HG02840 (cell line): ENCODE results near the gene PTPRS.
"Not testable (repeated sequence)": the region's sequence is repeated elsewhere in the genome, so short reads cannot be mapped to it uniquely, and the experiment has no call there.

Experiments
- ATAC-seq: cut with Tn5 transposase; IDR thresholded peaks from one replicate; pipeline ENCODE4 v1.9.1; 2021; ENCODE audit warnings: mild to moderate bottlenecking, moderate library complexity, moderate number of reproducible peaks; ENCODE audit not compliant: unreplicated experiment, low FRiP score

PTPRS gene

DNA sequence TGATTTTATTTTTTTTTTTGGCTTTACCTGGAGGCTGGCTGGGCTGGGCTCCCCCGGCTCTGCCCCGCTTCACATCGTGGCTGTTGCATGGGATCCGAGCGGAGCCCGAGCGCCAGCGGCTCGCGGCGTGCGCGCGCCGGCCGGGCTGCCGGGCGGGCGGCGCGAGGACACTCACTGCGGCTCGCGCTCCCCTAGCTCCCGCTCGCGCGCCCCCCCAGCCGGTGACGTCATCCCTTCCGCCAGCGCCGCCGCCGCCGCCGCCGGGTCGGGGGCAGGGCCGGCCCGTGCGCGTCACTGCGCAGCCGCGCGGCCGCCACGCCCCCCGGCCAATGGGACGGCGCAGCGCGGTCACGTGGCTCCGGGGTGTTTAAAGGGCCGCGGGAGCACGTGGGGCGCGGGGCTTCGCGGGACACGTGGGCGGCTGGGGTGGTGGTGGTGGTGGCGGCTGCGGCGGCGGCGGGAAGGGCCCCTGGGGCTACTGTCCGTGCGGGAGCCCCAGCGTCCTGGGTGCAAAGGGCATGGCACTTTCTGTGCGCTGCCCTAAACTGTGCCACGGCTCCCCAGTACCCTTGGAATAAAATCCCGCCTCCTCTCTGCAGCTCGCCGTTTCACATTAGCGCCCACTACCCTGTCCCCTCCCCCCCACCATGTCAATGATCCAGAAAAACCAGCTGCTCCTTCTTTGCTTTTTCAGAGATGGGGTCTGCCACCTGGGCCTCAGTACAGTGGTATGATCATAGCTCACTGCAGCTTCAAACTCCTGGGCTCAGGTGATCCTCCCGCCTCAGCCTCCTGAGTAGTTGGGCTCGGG is at the start of gene PTPRS:
TSS of gene PTPRS (minus strand) at position 176 of the 811 bp plus-strand sequence. CDS start 54,672 bp downstream, outside the sequence.
- ATAC-seq: no peak

DNA sequence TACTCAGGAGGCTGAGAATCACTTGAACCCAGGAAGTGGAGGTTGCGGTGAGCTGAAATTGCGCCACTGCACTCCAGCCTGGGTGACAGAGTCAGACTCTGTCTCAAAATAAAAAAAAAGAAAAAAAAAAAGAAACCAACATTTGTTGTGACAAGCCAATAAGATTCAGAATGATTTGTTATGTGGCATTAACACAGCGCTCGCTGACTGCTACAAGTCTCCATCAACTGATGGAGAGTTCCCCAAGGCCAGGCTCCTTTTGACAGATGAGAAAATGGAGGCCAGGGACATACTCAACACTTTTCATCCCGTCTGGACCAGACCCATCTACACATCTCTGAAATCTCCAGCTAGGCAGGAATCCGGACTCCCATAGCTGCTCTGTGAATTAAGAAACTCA is 48.7 kb upstream of the PTPRS start:
- no peak for ATAC-seq

DNA sequence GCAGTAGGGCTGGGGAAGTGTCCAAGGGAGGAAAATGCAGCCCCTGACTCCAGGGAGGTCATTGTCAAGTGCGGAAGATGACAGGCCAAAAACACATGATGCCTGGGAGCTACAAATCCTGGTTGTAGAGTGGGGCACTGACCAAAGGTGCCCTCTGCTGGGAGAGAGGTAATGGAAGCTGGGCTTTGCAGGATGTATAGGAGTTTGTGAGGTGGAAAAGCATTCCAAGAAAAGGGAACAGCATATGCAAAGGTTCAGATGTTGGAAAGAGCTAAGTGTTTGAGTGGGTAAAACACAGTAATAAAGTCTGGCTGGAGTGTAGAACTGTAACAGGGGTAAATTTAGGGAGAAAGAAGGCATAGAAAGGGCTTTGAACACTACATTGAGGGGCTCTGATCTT is 46.9 kb upstream of the PTPRS start:
- ATAC-seq: no peak

DNA sequence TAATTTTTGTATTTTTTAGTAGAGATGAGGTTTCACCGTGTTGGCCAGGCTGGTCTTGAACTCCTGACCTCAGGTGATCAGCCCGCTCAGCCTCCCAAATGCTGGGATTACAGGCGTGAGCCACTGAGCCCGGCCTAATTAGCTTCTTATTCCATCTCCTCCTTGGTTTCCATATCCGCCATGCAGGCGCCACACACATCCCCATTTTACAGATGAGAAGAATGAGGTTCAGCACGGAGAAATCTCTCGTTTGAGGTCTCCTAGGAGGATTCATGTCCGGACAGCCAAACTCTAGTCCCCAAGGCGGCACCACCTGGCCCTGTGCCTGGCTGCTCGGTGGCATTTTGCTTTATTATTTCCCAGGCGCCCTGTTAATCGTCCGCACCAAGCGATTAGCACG is 46.2 kb upstream of the PTPRS start:
- ATAC-seq: no peak

DNA sequence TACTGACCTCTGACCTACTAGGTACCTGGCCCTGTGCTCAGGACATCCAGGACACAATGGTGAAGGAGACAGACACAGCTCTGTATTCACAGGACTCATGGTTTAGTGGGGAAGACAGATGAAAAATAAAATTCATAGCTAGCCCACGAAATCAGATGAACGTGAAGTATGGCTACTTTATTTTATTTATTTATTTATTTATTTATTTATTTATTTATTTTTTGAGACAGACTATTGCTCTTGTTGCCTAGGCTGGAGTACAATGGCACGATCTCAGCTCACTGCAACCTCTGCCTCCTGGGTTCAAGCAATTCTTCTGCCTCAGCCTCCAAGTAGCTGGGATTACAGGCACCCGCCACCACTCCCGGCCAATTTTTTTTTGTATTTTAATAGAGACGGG is 40.6 kb upstream of the PTPRS start:
- not testable (repeated sequence) for ATAC-seq

DNA sequence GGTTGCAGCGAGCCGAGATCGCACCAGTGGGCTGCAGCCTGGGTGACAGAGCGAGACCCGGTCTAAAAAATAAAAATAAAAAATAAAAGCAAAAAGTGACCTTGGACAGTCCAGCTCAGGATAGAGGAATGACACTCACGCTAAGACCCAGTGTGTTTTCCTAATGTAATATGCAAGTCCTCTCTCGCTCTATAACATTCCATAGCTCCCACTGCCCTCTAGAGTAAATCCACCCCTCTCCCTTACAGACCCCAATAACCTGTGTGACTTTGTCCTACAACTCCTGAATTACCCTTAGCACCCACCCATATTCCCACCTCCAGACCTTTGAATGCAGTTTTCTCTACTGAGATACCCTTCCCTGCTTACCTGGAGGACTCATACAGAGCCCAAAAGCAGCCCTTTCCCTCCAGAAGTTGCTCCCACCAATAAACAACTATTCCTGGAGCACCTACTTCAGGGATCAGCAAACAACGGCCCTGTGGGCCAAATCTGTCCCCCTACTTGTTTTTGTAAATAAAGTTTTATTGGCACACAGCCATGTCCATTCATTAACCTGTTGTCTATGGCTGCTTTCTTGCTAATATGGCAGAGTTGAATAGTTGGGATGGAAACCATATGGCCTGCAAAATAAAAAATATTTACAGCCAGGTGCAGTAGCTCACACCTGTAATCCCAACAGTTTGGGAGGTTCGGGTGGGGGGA is 39.8 kb upstream of the PTPRS start:
- no peak for ATAC-seq

DNA sequence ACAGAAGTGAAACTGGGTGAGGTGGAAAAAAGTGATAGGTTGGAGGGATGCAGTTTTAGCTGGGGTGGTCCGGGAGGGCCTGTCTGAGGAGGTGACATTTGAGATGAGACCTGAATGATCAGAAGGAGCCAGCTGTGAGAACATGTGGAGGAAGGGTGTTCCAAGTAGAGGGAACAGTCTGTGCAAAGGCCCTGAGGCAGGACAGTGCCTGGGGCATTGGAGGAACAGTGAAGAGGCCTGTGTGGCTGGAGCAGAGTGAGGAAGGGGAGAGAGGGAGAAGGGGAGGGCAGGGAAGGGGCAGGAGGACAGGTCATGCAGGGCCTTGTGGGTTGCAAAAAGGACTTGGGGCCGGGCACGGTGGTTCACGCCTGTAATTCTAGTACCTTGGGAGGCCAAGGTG is 36.3 kb upstream of the PTPRS start:
- ATAC-seq: no peak

DNA sequence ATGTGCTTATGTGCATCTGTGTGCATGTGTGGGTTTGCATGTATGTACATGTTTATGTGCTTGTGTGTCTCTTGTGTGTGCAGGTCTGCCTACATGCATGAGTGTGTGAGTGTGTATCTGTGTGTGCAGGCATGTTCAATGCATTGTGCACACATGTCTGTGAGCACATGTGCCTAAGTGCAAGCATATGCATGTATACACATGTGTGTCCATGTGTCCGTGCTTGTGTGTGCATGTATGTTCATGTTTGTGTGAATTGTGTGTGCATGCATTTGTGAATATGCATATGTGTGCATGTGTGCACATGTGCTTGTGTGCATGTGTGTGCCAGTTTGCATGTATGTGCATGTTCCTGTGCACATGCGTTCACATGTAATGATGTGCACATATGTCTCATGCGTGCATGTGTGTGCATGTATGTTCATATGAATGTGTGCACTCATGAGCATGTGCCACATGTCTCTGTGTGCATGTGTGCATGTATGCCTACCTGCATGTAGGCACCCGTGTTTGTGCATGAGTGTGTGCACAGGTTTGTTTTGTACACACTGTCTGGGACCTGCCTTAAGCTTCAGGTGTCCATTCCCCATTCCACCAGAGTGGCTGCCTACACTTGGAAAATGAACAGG is 32.1 kb upstream of the PTPRS start:
- no peak for ATAC-seq

DNA sequence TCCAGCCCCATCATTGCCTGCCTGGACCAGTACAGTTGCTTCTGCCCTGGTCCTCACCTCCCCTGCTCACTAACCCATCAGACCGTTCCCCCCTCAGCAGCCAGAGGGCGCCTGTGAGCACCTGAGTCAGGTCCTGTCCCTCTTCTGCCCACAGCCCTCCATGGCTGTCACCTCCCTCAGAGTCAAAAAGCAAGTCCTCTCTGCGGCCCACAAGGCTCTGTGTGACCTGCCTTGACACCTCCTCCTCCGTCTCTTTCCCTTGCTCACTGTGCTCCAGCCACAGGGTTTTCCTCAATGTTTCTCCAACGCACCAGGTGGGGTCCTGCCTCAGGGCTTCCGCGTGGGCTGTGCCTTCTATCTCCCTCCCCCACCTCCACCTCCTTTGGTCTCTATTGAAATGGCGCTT is 29.4 kb upstream of the PTPRS start:
- ATAC-seq: no peak

DNA sequence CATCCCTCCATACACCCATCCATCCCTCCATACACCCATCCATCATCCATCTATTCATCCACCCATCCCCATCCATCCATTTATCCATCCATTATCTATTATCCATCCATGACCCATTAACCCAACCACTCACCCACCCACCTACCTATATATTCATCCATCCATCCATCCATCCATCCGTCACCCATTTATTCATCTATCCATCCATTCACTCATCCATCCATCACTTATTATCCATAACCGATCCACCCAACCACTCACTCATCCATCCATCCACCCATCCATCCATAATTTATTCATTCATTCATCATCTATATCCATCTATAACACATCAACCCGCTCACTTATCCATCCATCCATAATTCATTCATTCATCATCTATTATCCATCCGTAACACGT is 28.7 kb upstream of the PTPRS start:
- no peak for ATAC-seq

DNA sequence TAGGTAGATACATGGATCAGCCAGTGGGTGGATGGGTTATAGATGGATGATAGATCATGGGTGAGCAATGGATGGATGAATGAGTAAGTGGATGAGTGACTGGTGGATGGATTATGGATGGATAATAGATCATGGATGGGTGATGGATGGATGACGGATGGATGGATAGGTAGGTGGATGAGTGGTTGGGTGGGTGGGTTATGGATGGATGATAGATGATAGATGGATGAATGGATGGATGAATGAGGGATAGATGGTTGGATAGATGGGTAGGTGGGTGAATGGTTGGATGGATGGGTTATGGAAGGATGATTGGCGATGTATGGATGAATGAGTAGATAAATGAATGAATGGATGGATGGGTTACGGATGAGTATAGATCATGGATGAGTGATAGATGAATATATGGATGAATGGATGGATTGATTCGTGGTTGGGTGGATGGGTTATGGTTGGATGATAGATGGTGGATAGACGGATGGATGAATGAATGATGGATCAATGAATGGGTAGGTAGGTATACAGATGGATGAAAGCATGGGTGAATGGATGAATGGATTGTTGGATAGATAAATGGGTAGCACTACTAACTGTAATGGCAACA is 27.0 kb upstream of the PTPRS start:
- ATAC-seq: no peak

DNA sequence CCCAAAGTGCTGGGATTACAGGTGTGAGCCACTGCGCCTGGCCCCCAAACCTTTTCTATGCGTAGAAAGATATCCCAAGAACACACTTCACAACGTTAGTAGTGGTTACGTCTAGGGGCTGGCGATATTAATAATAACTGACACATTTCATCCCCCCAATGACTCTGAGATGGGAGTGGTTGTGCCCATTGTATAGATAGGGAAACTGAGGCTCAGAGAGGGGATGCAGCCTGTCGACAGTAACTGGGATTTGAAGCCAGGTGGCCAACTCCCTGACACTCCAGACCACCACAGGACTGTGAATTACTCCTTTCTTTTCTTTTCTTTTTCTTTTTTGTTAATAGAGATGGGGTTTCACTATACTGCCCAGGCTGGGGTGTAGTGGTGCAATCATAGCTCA is 25.3 kb upstream of the PTPRS start:
- ATAC-seq: no peak

DNA sequence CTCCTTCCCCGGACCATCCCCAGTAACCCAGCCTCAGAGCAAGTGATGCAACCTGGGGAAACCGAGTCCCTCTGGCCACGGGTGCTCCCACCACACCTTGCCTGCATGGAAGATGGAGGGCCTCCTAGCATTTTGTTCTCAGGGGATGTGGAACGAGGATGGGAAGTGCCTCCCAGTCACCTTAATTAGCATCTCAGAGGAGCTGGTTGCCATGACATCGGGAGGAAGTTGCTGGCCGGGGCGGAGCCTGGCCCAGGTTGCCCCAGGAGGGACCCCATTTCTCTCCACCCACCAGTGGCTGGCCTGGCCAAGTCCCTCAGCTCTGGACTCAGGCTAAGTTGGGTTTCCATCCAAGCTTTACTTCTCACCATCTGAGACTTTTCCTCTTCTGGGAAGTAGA is 24.1 kb upstream of the PTPRS start:
- ATAC-seq: no peak

DNA sequence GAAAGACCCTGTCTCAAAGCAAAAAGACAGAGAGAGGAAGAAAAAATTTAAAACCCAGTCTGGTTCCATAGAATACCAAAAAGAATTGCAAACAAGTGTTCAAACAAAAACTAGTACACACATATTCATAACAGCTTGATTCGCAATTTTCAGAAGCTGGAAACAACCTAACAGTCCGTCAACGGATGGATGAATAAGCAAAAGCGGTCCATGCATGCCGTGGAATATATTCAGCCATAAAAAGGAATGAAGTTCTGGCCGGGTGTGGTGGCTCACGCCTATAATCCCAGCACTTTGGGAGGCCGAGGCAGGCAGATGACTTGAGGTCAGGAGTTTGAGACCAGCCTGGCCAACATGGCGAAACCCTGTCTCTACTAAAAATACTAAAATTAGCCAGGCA is 21.2 kb upstream of the PTPRS start:
- ATAC-seq: not testable (repeated sequence)

DNA sequence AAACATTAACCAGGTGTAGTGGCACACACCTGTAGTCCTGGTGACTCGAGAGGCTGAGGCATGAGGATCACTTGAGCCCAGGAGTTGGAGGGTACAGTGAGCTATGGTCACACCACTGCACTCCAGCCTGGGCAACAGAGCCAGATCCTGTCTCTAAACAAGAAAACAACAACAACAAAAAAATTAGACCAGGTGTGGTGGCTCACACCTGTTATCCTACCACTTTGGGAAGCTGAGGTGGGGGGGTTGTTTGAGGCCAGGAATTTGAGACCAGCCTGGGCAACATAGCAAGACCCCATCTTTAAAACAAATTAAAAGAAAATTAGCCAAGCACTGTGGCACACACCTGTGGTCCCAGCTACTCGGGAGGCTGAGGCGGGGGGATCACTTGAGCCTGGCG is 20.8 kb upstream of the PTPRS start:
- ATAC-seq: no peak

DNA sequence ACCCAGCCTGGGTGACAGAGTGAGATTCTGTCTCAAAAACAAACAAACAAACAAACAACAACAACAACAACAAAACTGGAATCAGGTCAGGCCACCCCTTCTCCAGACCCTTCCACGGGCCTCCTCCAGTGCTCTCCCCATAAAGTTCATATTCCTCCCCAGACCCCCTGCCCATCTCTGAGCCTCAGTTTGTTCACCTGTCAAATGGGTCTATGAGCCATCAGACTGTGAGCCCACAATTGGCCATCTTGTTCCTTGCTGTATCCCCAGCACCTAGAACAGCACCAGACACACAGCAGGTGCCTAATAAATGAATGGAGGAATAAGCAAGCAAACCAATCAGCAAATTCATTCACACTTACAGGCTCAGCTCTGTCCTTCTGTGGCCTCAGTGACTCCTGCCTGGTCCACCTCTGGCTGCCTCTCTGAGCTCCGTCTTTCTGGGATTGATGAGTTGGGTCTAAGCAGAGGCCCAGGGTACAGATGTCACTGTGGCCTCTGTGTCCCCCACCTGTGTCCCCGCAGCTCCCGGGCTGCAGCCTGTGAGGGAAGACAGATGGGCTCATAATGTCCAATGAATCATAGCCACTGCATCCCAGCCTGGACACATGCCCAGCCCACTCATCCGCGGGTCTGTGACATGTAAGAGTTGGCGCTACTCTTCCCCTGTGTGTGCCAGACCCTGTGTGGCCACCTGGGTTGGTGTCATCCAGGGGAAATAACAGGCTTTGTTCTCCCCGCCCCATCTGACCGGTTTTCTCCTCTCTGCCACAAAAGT is 19.6 kb upstream of the PTPRS start:
- no peak for ATAC-seq

DNA sequence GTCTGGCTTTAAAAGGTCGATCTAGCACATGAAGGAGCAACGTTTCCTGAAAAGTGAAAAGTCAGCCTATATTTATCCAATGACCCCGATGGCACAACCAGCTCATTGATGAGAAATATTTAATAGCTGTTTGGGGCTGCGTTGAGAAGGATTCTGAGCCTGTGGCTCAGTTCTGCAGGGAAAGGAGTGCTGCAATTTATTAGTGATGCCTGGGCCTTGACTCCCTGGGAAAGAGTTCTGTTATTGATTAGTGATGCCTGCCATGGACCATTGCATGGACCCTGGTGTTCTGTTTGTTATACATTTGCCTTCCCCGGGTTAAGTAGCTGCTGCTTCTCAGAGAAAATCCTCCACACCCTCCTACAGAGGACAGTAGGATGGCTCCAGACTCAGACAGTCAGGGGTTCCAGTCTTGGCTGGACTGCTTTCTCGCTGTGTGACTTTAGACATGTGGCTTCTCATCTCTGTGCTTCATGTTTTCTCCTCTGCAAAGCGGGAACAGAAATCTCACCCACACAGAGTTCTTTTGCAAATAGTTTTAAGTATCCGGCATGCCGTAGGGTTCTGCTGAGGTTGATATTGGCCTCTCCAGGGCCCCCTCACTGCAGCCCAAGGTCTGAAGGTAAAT is 17.7 kb upstream of the PTPRS start:
- no peak for ATAC-seq

DNA sequence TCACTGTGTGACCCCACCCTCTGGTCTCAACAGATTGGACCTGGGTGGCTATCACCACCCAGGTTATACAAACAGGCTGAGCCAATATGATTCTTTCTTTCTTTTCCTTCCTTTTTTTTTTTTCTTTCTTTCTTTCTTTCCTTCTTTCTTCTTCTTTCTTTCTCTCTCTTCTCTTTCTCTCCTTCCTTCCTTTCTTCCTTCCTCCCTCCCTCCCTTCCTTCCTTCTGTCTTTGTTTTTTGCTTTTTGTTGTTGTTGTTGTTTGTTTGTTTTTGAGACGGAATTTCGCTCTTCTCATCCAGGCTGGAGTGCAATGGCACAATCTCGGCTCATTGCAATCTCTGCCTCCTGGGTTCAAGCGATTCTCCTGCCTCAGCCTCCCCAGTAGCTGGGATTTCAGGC is 17.0 kb upstream of the PTPRS start:
- no peak for ATAC-seq

DNA sequence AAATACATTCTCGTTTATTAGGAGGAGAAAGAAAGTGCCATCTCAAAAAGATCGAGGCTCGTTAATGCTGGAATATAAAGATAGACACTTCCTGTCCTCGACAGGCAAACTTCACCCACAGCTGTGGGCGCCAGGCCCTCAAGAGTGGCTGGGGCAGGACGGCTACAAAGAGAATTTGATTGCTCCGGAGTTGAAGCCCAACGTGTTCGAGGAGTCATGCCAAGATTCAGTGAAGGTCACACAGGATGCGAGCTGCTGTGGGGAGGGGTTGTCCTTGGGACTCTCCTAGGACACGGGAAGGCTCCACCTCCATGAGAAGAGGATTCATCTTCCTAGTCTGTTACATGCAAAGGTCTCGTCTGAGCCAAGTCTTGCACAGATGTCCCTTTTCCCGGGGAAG is 16.3 kb upstream of the PTPRS start:
- no peak for ATAC-seq

DNA sequence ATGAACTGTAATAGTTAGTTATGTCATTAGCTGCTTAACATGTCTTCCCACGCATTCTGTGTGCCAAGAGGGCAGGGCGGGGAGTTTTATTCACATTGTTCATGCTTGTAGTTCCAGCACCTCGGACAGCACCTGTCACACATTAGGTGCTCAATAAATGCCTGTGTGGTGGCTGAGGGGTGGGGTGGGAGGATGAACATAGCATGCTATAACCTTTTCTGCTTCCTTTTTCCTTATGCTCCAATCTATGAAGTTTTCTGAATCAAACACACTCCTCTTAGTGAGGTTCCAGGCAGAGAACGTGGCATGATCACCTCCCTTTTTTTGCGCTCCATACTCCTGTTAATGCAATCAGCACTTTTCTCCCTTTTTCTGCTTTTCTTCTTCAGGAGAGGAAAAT is 15.8 kb upstream of the PTPRS start:
- ATAC-seq: no peak
